Measurements from ENCODE around the gene TM2D3. TPM values are rescaled to one million over a fixed set of nuclear protein-coding genes. Genes with fewer than 3 reads are reported as not detected.

Gene TM2D3
- total RNA-seq, 4 donors from 2014 or later, result 46.3 to 57.8 (median 49.7) TPM

- Histone ChIP-seq H3K4me3 (no peak overlapping the region), H3K27ac (no peak overlapping the region), H3K27me3 (no peaks in the 10 kb centered on the region), H3K36me3 (peaks cover 58% of the 10 kb centered on the region), H3K4me1 (peaks cover 5% of the 10 kb centered on the region), H3K9me3 (no peaks in the 10 kb centered on the region)
- TF ChIP-seq POLR2A (IDR thresholded peaks at IDR 0.05), result no peak
- TF ChIP-seq EP300 (IDR thresholded peaks at IDR 0.05), result no peak
- TF ChIP-seq CTCF (IDR thresholded peaks at IDR 0.05), result no peak
- no peak for TF ChIP-seq POLR2AphosphoS5 (IDR thresholded peaks at IDR 0.05)
- WGBS, result 67% methylated on average over 1 of the region's 1 CpG
- no peak for DNase-seq (ENCODE audit: low spot score in 2 of 2)
Observed at GRCh38 chr15:101641894-101642293, 10.3 kb downstream of the TM2D3 start.

GRCh38 chr15:101641129-101641764, 10.9 kb downstream of the TM2D3 start:
- H3K9me3 ChIP-seq, result no peaks in the 10 kb centered on the region
- H3K27ac ChIP-seq, result no peak overlapping the region
- H3K27me3 ChIP-seq, result no peaks in the 10 kb centered on the region
- WGBS, result 21% methylated on average over 8 of the region's 8 CpGs
- DNase-seq (ENCODE audit: low spot score in 2 of 2), result peak; percentile 76 to 86
- H3K4me1 ChIP-seq, result peaks cover 3% of the 10 kb centered on the region
- peaks cover 55% of the 10 kb centered on the region for H3K36me3 ChIP-seq
- peak; percentile 84 to 95 for TF ChIP-seq CTCF (IDR thresholded peaks at IDR 0.05)
- TF ChIP-seq POLR2A (IDR thresholded peaks at IDR 0.05), result no peak
- no peak for TF ChIP-seq POLR2AphosphoS5 (IDR thresholded peaks at IDR 0.05)
- TF ChIP-seq EP300 (IDR thresholded peaks at IDR 0.05), result no peak
- no peak overlapping the region for H3K4me3 ChIP-seq

GRCh38 chr15:101639667-101640066, 12.5 kb downstream of the TM2D3 start:
- TF ChIP-seq POLR2AphosphoS5 (IDR thresholded peaks at IDR 0.05) (no peak), POLR2A (IDR thresholded peaks at IDR 0.05) (no peak), CTCF (IDR thresholded peaks at IDR 0.05) (no peak), EP300 (IDR thresholded peaks at IDR 0.05) (no peak)
- Histone ChIP-seq H3K27ac (no peak overlapping the region), H3K4me3 (no peak overlapping the region), H3K36me3 (peaks cover 40% of the 10 kb centered on the region), H3K4me1 (peaks cover 3% of the 10 kb centered on the region), H3K9me3 (no peaks in the 10 kb centered on the region), H3K27me3 (no peaks in the 10 kb centered on the region)
- 92% methylated on average over 4 of the region's 4 CpGs for WGBS
- no peak for DNase-seq (ENCODE audit: low spot score in 2 of 2)

GRCh38 chr15:101637919-101638318, 14.3 kb downstream of the TM2D3 start:
- Histone ChIP-seq H3K4me3 (no peak overlapping the region), H3K4me1 (peaks cover 3% of the 10 kb centered on the region), H3K27ac (no peak overlapping the region), H3K9me3 (no peaks in the 10 kb centered on the region), H3K27me3 (no peaks in the 10 kb centered on the region), H3K36me3 (peaks cover 25% of the 10 kb centered on the region)
- WGBS, result 93% methylated on average over 3 of the region's 3 CpGs
- DNase-seq (ENCODE audit: low spot score in 2 of 2), result no peak
- TF ChIP-seq POLR2A (IDR thresholded peaks at IDR 0.05) (no peak), POLR2AphosphoS5 (IDR thresholded peaks at IDR 0.05) (no peak), CTCF (IDR thresholded peaks at IDR 0.05) (no peak), EP300 (IDR thresholded peaks at IDR 0.05) (no peak)

GRCh38 chr15:101637516-101637915, 14.7 kb downstream of the TM2D3 start:
- H3K4me3 ChIP-seq, result no peak overlapping the region
- WGBS, result 73% methylated on average over 6 of the region's 6 CpGs
- H3K36me3 ChIP-seq, result peaks cover 21% of the 10 kb centered on the region
- DNase-seq (ENCODE audit: low spot score in 2 of 2), result no peak
- no peaks in the 10 kb centered on the region for H3K9me3 ChIP-seq
- H3K4me1 ChIP-seq, result peaks cover 3% of the 10 kb centered on the region
- H3K27ac ChIP-seq, result no peak overlapping the region
- no peaks in the 10 kb centered on the region for H3K27me3 ChIP-seq
- TF ChIP-seq POLR2AphosphoS5 (IDR thresholded peaks at IDR 0.05) (no peak), POLR2A (IDR thresholded peaks at IDR 0.05) (no peak), CTCF (IDR thresholded peaks at IDR 0.05) (no peak), EP300 (IDR thresholded peaks at IDR 0.05) (no peak)
